T47D (cell line): ENCODE data around the gene RABGAP1.
"Not testable (repeated sequence)": the region's sequence is repeated elsewhere in the genome, so short reads cannot be mapped to it uniquely, and the experiment has no call there.

ENCODE experiments used
- DNase-seq, 2 experiments: peaks; one replicate each; pipeline versions ENCODE4 v3.0.0 to v3.0.0-alpha.2; 2011 to 2012; ENCODE audit warnings: low read depth in 1 of 2, low spot score in 1 of 2
- JUND ChIP-seq: IDR thresholded peaks from 2 replicates; pipeline ENCODE4 v1.6.1; 2012; ENCODE audit warnings: low read depth
- in situ Hi-C: cut with HindIII; loops from 2 replicates; pipeline ENCODE4 v1.10.0; 2016; ENCODE audit warnings: low sequenced_read_pairs, low pct_unique_long_range_greater_than_20kb

RABGAP1 gene

GRCh38 chr9:122940749-122941581 lies at the start of gene RABGAP1:
RABGAP1 (plus strand) TSS chr9:122941020; CDS start chr9:122957060, 16,040 bp downstream.
- in situ Hi-C loops, result no loop called here
- DNase-seq, result peak; percentile 96 to 100
- no peak for TF ChIP-seq JUND

DNA sequence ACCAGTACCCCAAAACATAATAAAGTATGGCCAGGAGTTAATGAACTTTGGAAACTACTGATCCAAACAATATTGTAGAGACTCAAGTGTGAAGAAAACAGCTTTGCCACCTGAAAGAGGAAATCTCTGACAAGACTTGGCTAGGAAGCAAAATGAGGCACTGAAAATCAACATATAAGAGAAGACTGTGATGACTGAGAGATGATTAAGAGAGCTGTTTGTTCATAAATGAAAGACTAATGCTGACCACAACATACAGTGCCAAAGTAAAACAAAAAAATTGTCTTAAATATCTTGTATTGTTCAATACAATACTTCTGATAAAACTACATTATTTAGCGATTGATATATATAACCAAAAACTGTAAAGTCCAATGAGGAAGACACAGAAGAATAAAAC lies 42.9 kb upstream of the RABGAP1 start:
- TF ChIP-seq JUND, result no peak
- DNase-seq, result no peak
- in situ Hi-C loops, result no loop called here

DNA sequence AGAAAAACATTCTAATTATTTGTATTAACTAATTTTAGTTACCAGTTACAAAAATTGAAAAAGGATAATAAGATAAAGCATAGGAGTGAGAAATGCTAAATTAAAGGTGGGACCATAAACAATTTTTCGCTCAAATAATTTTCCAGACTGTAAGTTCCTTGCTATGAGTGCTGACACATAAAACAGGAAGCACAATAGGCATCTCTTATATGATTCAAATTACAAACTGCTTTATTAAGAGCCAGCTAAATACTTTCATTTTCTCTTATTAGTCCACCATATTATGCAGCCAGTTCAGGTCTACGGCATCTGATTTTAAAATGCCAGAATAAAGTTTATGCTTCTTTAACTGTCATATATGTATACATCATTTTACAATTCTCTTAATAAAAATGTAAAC lies 40.0 kb upstream of the RABGAP1 start:
- no peak for DNase-seq
- in situ Hi-C loops, result no loop called here

GRCh38 chr9:122904466-122904822 lies 36.4 kb upstream of the RABGAP1 start:
- in situ Hi-C loops, result no loop called here
- peak in 1 of 2 experiments; percentile 57 for DNase-seq
- TF ChIP-seq JUND, result no peak

More for the DNA sequence above, 40.0 kb upstream of the RABGAP1 start:
- no peak for TF ChIP-seq JUND

DNA sequence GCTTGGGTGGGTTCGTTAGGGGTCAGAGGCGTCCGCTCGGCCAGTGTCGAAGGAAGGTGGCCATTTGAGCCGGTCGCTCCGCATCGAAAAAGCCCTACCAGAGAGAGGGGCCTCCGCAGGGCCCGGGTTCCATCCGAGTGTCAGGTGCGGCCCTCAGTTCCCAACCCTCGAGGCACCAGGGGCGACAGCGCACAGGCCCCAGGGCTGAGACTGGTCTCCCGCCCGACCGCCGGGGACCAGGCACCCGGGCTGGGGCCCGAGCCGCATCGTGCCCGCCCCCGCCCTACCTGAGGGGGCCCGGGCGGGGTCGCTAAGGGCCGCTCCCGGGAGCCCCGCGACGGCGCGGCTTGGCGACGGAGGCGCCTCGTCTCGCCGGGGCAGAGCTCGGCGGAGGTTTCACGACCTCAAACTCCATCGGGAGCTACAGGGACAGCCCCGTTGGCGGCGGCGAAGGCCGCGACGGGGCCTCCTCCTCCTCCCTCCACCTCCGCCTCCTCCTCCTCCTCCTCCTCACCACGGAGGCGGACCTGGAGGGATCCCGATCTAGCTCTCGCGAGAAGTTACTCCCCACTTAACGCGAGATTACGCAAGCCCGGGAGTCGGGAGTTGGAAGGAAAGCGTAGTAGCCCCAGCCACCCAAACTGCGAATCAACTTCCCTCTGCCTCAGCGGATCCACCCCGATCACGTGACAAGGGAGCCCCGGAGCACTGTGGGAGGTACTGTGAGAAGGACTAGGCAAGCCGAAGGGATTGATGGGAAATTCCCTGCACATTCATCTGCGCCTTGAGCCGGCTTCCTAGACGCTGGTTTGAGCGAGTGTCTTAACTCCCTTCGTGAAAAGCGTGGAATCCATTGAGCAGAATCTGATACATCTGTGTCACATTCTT lies 35.8 kb upstream of the RABGAP1 start, which contains the start of gene RC3H2:
Gene RC3H2 (minus strand): TSS at position 537 of the 888 bp plus-strand sequence. CDS start 7,850 bp downstream, outside the sequence.
- DNase-seq, result peak; percentile 84 to 100
- TF ChIP-seq JUND, result no peak
- in situ Hi-C loops, result no loop called here

- in situ Hi-C loops, DNase-seq: not testable (repeated sequence)
Measured at GRCh38 chr9:122906122-122906521, 34.7 kb upstream of the RABGAP1 start.

DNA sequence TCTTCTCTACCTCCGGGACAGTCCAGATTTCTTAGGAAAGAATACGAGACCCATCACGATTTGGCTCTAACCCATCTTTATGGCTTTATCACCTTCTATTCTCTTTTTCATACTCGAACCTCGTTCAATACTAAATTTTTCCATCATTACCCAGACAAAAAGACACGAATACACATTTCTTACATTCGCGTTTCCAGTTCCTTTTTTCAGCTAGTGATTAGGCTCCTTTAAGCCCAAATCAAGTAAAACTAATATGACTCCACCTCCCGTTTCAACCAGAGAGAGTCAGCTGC lies 28.2 kb upstream of the RABGAP1 start:
- in situ Hi-C loops, result no loop called here
- no peak for TF ChIP-seq JUND
- no peak for DNase-seq

DNA sequence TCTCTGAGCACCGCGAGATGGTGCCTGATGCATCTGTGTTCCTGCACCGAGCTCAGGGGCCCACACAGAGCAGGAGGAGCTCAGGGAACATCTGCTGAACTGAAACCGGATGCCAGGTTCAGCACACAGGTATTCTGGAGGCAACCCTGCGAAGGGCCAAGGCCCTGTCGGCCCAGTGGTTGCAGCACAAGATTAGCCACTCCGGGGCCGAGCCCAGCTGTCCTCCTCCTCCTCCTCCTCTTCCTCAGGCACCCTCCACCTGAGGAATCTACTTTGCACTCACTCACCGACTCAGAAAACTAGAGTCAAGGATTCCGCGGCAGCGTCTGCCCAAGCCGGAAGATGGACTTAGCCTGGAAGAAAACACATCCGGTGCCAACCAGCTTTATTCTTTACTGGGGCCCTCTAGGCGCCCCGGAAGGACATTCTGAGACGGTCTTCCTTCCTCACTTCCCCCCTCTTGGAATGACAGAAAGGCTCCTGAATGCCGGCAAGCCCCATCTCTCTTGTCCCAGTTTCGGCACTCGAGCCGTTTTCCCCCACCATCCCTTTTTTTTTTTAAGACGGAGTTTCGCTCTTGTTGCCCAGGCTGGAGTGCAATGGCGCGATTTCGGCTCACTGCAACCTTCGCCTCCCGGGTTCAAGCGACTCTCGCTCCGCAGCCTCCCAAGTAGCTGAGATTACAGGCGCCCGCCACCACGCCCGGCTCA lies 27.7 kb upstream of the RABGAP1 start, which contains the start of gene ZBTB6:
Gene ZBTB6 (minus strand): TSS at position 360 of the 710 bp plus-strand sequence. CDS start 1,251 bp downstream, outside the sequence.
- in situ Hi-C loops, result no loop called here
- DNase-seq, result peak; percentile 61 to 95
- TF ChIP-seq JUND, result no peak

- TF ChIP-seq JUND, result no peak
- in situ Hi-C loops, result no loop called here
- no peak for DNase-seq
Measured at GRCh38 chr9:122918310-122918709, 22.5 kb upstream of the RABGAP1 start.

- DNase-seq, result no peak
- in situ Hi-C loops, result no loop called here
- TF ChIP-seq JUND, result no peak
Measured at GRCh38 chr9:122922713-122923112, 18.1 kb upstream of the RABGAP1 start.

DNA sequence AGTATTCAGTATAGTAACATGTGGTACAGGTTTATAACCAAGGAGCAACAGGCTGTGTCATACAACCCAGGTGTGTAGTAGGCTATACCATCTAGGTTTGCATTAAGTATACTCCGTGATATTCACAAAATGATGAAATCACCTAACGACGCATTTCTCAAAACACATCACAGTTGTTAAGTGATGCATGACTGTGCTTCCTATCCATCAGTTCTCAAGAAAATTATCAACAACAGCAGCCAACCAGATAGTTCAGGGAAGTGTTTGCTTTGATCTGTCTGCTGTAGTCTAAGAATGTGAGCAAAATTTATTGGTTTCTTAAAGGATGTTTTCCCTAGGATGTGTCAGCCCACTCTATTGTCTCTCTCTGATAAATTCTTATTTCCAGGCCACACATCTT lies 16.9 kb upstream of the RABGAP1 start:
- in situ Hi-C loops, result no loop called here
- DNase-seq, result no peak
- TF ChIP-seq JUND, result no peak

GRCh38 chr9:122929796-122930354 lies 10.9 kb upstream of the RABGAP1 start:
- no peak for DNase-seq
- in situ Hi-C loops, result no loop called here
- no peak for TF ChIP-seq JUND
